Hepatocyte (in vitro differentiated cells): ENCODE results near the gene ATP1B1. TPM values are rescaled to one million over a fixed set of nuclear protein-coding genes. Genes with fewer than 3 reads are reported as not detected.

Experiments used
- DNase-seq: peaks from one replicate; pipeline ENCODE4 v3.0.0-alpha.2; 2016; ENCODE audit warnings: low spot score
- H2AFZ ChIP-seq: fragments of 200-600 bp; sonication (generic); 2 replicates; pipeline ENCODE4 v1.6.0; 2016; ENCODE audit warnings: antibody characterized with exemption, mild to moderate bottlenecking
- H3K27ac ChIP-seq: fragments of 200-600 bp; sonication (generic); 2 replicates; pipeline ENCODE4 v1.5.1; 2016; ENCODE audit warnings: mild to moderate bottlenecking
- H3K27me3 ChIP-seq: fragments of 200-600 bp; sonication (generic); 2 replicates; pipeline ENCODE4 v1.6.1; 2016
- H3K36me3 ChIP-seq: fragments of 200-600 bp; sonication (generic); replicated peaks from 2 replicates; pipeline ENCODE4 v1.5.1; 2016; ENCODE audit warnings: low read depth; ENCODE audit not compliant: insufficient read depth
- H3K4me1 ChIP-seq: fragments of 200-600 bp; sonication (generic); 2 replicates; pipeline ENCODE4 v1.5.1; 2016; ENCODE audit warnings: mild to moderate bottlenecking, moderate library complexity; ENCODE audit not compliant: insufficient read depth
- H3K4me2 ChIP-seq: fragments of 200-600 bp; sonication (generic); 2 replicates; pipeline ENCODE4 v1.6.0; 2016
- H3K4me3 ChIP-seq: fragments of 200-600 bp; sonication (generic); 2 replicates; pipeline ENCODE4 v1.5.1; 2016; ENCODE audit warnings: mild to moderate bottlenecking
- H3K79me2 ChIP-seq: fragments of 200-600 bp; sonication (generic); 2 replicates; pipeline ENCODE4 v1.6.0; 2017; ENCODE audit warnings: mild to moderate bottlenecking
- H3K9me2 ChIP-seq: fragments of 200-600 bp; sonication (generic); replicated peaks from 2 replicates; pipeline ENCODE4 v1.6.0; 2017; ENCODE audit warnings: mild to moderate bottlenecking; ENCODE audit not compliant: insufficient read depth
- H3K9me3 ChIP-seq: fragments of 200-600 bp; sonication (generic); 2 replicates; pipeline ENCODE4 v1.5.1; 2016; ENCODE audit warnings: low read depth, mild to moderate bottlenecking
- H4K20me1 ChIP-seq: fragments of 200-600 bp; sonication (generic); 2 replicates; pipeline ENCODE4 v1.6.0; 2016; ENCODE audit warnings: mild to moderate bottlenecking; ENCODE audit not compliant: insufficient read depth, poor library complexity, severe bottlenecking
- CTCF ChIP-seq: fragments of 200-600 bp; sonication (generic); IDR thresholded peaks from 2 replicates; pipeline ENCODE4 v1.5.1; 2016; ENCODE audit warnings: antibody characterized with exemption, mild to moderate bottlenecking; ENCODE audit not compliant: poor library complexity
- EZH2 ChIP-seq: fragments of 200-600 bp; sonication (generic); IDR thresholded peaks from 2 replicates; pipeline ENCODE4 v1.6.1; 2016; ENCODE audit warnings: antibody characterized with exemption, mild to moderate bottlenecking, borderline replicate concordance
- EZH2phosphoT487 ChIP-seq: fragments of 200-600 bp; sonication (generic); IDR thresholded peaks from one replicate; pipeline ENCODE4 v1.6.1; 2018; ENCODE audit warnings: antibody characterized with exemption, mild to moderate bottlenecking, low read depth, moderate library complexity; ENCODE audit not compliant: unreplicated experiment, severe bottlenecking
- WGBS: methylation state at CpG from one replicate; pipeline ENCODE4 v1.1.6; 2016; ENCODE audit warnings: low lambda C conversion rate; ENCODE audit errors: missing lambda C conversion rate; 5-methylcytosine and 5-hydroxymethylcytosine counted together
- polyA plus RNA-seq: library from polyadenylated mRNA; unstranded; fragments of >200 nt; fragmentation: Nextera tagmentation; extraction: Ambion mirVana; gene quantifications from 2 replicates; pipeline ENCODE4 v1.2.1, GENCODE V29; 2016
- total RNA-seq: library from RNA; depleted of rRNA; stranded (reverse); fragments of >200 nt; gene quantifications from 2 replicates; pipeline ENCODE4 v1.2.3, GENCODE V29; 2014

Gene ATP1B1
- total and polyA plus RNA-seq, 2 experiments from 2014 or later, result 123 to 379 TPM

DNA sequence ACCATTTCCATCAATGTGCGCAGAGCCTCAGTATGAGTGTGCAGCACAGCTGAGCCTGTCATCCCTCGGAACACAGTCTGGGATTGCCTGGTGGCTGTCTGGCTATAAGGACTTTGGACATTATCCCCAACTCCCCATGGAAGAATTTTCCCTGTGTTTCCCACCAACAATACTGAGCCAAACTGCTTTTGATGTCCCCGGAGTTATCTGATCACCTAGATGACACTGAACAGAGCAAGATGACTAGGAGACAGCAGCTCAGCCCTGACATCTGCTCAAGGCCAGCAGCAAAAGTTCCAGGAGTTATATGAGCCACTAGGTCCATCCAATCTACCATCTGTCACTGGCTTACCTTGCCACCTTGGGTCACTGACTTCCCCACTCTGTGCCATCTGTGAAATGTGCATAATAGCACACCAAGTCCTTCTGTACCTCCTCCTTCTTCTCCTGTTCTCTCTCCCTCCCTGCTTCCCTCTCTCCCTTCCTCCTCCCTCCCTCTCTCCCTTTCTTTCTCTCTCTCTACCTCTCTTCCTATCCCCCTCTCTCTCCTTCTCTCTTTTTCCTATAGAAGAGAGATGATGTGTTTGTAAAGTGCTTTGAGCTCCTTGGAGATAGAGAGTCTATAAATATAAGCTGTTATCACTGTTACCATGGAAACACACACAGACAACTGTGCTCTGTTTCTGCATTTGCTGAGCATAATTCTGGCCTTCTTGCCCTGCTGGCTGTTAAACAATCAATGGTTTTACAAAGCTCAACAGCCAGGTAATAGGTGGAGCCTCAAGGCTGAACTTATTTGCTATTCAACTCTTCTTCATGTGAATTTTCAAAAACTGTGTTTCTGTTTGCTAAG, 19.7 kb upstream of the ATP1B1 start:
- no peak overlapping the region for H2AFZ ChIP-seq
- H3K4me3 ChIP-seq, result no peak overlapping the region
- DNase-seq, result peak; percentile 74
- 49% methylated on average over 3 of the region's 3 CpGs for WGBS
- H3K9me2 ChIP-seq, result no peaks in the 10 kb centered on the region
- no peaks in the 10 kb centered on the region for H3K36me3 ChIP-seq
- no peaks in the 10 kb centered on the region for H4K20me1 ChIP-seq
- no peaks in the 10 kb centered on the region for H3K9me3 ChIP-seq
- H3K27ac ChIP-seq, result peak overlapping the region; percentile 77
- H3K4me2 ChIP-seq, result peak overlapping the region; percentile 40
- TF ChIP-seq EZH2phosphoT487 (no peak), CTCF (no peak), EZH2 (no peak)
- H3K4me1 ChIP-seq, result peaks cover 6% of the 10 kb centered on the region
- H3K79me2 ChIP-seq, result no peaks in the 10 kb centered on the region
- H3K27me3 ChIP-seq, result no peaks in the 10 kb centered on the region

DNA sequence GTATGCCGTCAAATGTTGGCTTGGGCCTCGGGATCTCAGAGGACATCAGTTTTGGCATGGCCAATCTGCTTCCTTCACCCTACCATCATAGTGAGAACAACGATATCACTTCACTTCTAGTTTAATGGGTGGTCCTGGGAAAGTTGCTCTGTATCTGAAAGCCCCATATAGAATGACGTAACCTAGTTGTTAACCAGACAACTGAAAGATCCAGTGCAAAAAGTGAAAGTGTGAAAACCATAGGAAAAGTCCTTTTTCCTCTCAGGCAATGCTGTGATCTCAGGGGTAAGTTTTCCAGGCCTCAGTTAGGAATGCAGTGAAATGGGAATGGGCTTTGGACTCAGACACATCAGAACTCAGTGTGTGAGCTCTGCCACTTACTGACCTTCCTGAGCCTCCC, 18.6 kb upstream of the ATP1B1 start:
- Histone ChIP-seq H2AFZ (no peak overlapping the region), H3K27me3 (no peaks in the 10 kb centered on the region), H3K36me3 (no peaks in the 10 kb centered on the region), H3K9me3 (no peaks in the 10 kb centered on the region), H3K9me2 (no peaks in the 10 kb centered on the region), H3K79me2 (no peaks in the 10 kb centered on the region), H3K27ac (peak overlapping the region; percentile 48), H3K4me2 (no peak overlapping the region), H3K4me3 (no peak overlapping the region), H3K4me1 (peaks cover 6% of the 10 kb centered on the region), H4K20me1 (no peaks in the 10 kb centered on the region)
- no peak for TF ChIP-seq EZH2phosphoT487
- no peak for TF ChIP-seq CTCF
- TF ChIP-seq EZH2, result no peak
- no peak for DNase-seq
- 95% methylated on average over 4 of the region's 4 CpGs for WGBS

- H3K9me3 ChIP-seq, result no peaks in the 10 kb centered on the region
- TF ChIP-seq CTCF (no peak), EZH2phosphoT487 (no peak)
- no peak overlapping the region for H3K27ac ChIP-seq
- H3K4me1 ChIP-seq, result peaks cover 6% of the 10 kb centered on the region
- no peaks in the 10 kb centered on the region for H3K79me2 ChIP-seq
- H3K4me2 ChIP-seq, result no peak overlapping the region
- no peaks in the 10 kb centered on the region for H3K36me3 ChIP-seq
- no peaks in the 10 kb centered on the region for H3K9me2 ChIP-seq
- no peak overlapping the region for H2AFZ ChIP-seq
- no peaks in the 10 kb centered on the region for H4K20me1 ChIP-seq
- WGBS, result 72% methylated on average over 2 of the region's 2 CpGs
- no peak overlapping the region for H3K4me3 ChIP-seq
- H3K27me3 ChIP-seq, result no peaks in the 10 kb centered on the region
- no peak for DNase-seq
Observed at GRCh38 chr1:169089776-169090175, 16.7 kb upstream of the ATP1B1 start.
